Left forelimb (tissue), 1 donor: ENCODE measurements around the gene SMIM35.
"Not testable (repeated sequence)": the region's sequence is repeated elsewhere in the genome, so short reads cannot be mapped to it uniquely, and the experiment has no call there.

ENCODE experiments used
- DNase-seq: peaks from one replicate; pipeline ENCODE4 v3.0.0-alpha.2; 2018; ENCODE audit warnings: low spot score

SMIM35 gene

DNA sequence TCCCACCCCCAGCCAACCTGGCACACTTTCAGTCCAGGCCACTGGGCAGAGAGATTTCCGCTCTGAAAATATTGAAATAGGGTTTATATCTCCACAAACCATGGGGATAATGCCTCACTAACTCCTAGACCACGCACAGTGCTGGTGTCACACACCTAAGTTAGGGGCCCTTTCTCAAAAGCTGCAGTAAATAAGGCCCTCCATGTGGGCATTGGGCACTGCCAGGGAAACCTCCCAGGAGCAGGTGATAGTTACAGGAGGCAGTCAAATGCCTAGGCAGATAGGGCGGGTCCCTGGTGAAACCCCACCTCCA lies 103.6 kb downstream of the SMIM35 start:
- no peak for DNase-seq

DNA sequence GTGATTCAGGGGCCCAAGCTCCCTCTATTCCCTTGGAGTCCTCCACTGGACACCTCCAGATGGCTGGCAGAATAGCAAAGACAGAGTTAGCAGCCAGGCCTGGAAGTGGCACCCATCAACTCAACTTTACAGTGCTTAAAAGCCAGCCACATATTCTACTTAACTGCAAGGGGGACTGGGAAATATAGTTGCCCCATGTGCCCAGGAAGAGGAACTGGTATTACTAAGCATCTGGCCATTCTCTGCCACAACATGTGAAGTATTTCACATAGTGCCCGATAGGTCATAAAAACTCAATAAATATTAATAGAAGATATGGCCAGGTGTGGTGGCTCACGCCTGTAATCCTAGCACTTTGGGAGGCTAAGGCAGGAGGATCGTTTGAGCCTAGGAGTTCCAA lies 106.0 kb downstream of the SMIM35 start:
- no peak for DNase-seq

DNA sequence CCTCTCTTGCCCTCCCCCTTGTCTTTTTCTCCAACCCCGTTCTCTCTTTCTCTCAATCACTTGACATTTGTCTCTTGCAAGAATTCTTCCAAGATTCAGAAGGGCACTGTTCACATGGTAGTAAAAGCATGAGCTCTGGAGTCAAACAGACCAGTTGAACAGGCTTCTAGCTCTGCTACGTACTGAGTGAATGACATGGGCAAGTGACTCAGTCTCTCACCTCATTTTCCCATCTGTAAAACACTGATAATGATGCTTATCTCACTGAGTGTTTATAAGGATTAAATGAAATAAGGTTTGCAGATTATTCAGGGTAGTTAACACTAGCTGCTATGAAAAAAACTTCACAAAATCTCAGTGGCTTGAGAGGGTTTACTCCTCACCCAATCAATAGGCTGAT lies 106.5 kb downstream of the SMIM35 start:
- no peak for DNase-seq

- DNase-seq = no peak
Observed at GRCh38 chr11:117979481-117980211, 107.1 kb downstream of the SMIM35 start.

DNA sequence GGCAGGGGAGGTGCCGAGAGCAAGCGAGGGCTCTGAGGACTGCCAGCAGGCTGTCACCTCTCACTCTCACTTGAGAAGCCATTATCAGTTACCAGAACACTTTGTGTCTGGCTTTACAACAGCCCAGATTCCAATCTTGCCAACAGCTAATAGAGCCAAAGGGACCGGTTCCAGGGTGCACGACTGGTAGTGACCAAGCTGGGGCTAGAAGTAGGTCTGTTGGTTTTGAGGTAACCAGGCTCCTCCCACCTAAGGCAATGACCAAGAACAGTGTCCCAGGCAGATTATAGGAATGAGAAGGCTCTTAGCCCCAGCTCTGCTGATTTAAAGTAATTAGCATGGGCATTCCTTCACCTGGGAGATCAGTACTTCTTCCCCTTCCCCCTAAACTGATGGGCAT lies 107.8 kb downstream of the SMIM35 start:
- no peak for DNase-seq

DNA sequence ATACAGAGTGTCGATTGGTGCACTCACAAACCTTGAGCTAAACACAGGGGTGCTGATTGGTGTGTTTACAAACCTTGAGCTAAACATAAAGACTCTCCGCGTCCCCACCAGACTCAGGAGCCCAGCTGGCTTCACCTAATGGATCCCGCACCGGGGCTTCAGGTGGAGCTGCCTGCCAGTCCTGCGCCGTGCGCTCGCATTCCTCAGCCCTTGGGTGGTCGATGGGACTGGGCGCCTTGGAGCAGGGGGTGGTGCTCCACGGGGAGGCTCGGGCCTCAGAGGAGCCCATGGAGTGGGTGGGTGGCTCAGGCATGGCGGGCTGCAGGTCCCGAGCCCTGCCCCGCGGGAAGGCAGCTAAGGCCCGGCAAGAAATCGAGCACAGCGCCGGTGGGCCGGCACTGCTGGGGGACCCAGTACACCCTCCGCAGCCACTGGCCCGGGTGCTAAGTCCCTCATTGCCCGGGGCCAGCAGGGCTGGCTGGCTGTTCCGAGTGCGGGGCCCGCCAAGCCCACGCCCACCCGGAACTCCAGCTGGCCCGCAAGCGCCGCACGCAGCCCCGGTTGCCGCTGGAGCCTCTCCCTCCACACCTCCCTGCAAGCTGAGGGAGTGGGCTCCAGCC lies 108.4 kb downstream of the SMIM35 start:
- DNase-seq = not testable (repeated sequence)

- not testable (repeated sequence) for DNase-seq
Observed at GRCh38 chr11:117977612-117978264, 109.0 kb downstream of the SMIM35 start.

DNA sequence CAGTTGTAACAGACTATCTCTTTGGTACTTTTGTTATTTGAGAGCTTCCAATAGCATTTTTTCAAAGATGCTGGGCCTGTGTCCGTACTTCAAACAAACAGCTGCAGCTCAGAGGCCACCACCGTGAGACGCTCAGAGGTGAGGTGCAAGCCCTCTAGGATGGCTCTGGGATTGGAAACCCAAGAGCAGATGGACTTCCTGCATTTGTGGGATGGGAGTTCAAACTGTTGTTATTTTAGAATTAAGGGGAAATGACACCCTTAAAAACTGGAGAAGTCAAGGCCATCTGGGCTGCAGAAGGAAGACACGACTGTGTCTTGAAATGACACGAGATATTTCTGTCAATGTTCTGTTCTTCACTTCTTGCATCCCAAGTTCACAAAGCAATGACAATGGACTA lies 109.7 kb downstream of the SMIM35 start:
- no peak for DNase-seq

DNA sequence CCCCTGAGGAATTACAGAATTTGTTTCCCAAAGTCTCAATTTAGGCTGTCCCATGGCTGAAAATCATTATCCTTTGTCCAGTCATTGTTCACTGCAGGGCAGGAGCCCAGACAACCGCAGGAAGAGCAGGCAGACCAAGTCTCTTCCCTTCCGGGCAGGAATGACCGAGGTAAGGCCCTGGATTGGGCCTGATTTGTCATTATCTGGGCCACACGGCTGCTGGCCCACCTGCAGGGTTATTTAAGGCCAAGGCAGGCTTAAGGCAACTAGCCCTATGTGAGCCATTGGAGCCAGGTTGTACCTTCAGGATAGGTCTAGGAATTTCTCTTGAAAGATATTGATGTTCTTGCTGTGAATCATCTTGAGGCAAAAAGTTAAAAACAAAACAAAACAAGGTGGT lies 110.3 kb downstream of the SMIM35 start:
- DNase-seq = no peak

DNA sequence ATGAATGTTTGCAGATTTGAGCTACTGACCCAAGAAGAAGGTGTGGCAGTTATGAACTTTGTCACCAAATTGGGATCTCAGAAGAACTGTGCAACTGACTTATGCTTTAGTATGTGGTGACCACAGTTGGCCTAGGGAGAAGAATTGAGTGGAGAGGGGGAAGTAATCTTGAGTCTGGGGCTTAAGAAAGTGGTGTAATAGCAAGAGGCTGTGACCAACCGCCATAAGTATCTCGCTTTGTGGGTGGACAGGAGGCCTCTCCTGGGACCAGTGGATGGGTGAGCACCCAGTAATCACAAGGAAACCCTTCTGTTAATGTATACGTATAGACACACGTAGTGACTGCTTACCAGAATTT lies 113.3 kb downstream of the SMIM35 start:
- no peak for DNase-seq

GRCh38 chr11:117972629-117973502 lies 113.9 kb downstream of the SMIM35 start:
- DNase-seq = no peak

DNA sequence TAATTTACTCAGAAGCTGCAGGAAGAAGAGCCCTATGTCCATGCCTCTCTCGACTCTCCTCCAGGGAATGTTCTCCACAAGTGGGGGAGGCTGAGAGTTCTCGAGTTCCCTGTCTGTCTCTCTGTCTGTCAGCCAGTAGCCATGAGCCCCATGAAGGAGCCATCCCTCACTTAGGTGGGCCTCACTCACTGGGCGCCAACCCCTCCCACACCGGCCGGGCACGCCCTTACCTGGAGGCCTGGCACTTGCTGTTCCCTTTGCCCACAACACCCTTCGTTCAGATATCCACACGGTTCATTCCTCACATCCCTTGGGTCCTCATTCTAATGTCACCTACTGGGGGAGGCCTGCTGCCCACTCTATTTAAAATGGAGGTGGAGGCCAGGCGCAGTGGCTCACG lies 114.7 kb downstream of the SMIM35 start:
- no peak for DNase-seq

DNA sequence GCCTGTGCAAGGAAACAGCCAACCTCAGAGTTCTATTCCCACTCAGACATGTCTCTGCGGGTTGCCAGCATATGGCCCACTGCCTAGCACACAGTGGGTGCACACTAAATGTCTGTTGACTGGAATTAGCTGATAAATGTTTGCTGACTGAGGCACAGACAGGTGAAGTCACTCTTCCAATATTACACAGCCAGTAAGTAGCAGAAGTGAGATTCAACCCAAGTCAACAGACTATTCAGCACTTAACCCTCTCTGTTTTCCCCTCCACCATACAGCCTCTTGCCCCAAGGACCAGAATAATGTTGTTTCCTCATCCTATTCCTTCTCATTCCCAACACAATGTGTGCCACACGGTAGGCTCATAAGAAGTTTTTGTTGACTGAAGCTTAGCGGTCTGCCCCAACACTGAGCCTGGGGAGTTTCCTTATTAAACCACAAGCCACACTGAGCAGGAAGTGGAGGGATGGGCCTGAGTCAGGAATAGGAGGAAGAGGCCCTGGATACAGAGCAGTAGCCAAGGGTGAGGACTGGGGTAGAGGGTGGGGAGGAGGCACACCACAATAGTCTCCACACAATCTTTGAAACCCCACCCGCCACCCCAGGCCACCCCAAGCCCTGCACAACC lies 116.3 kb downstream of the SMIM35 start:
- no peak for DNase-seq

GRCh38 chr11:117969160-117969991 lies 117.4 kb downstream of the SMIM35 start:
- no peak for DNase-seq

- no peak for DNase-seq
Observed at GRCh38 chr11:117966908-117967307, 119.9 kb downstream of the SMIM35 start.

GRCh38 chr11:117962826-117963225 lies 123.9 kb downstream of the SMIM35 start:
- no peak for DNase-seq

GRCh38 chr11:117961896-117962295 lies 124.9 kb downstream of the SMIM35 start:
- DNase-seq = no peak

GRCh38 chr11:117960406-117960805 lies 126.4 kb downstream of the SMIM35 start:
- no peak for DNase-seq

- DNase-seq = no peak
Observed at GRCh38 chr11:117959438-117960149, 127.2 kb downstream of the SMIM35 start.

DNA sequence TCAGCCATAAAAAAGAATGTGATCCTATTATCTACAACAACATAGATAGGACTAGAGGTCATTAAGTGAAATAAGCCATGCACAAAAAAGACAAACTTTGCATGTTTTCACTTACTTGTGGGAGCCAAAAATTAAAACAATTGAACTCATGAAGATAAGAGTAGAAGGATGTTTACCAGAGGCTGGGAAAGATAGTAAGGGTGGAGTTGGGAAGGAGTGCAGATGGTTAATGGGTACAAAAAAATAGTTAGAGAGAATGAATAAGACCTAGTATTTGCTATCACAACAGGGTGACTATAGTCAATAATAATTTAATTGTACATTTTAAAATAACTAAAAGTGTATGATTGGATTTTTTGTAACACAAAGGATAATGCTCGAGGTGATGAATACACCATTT lies 127.8 kb downstream of the SMIM35 start:
- DNase-seq = no peak
